GM18499 (cell line): ENCODE measurements around the gene ANKRD33B.
"Not testable (repeated sequence)": the region's sequence is repeated elsewhere in the genome, so short reads cannot be mapped to it uniquely, and the experiment has no call there.

Experiments
- ATAC-seq: cut with Tn5 transposase; IDR thresholded peaks from one replicate; pipeline ENCODE4 v1.9.1; 2021; ENCODE audit warnings: moderate number of reproducible peaks; ENCODE audit not compliant: insufficient read depth, unreplicated experiment

Gene ANKRD33B

GRCh38 chr5:10632110-10632761, 68.4 kb downstream of the ANKRD33B start:
- ATAC-seq: peak; percentile 31

- no peak for ATAC-seq
These were observed 69.6 kb downstream of the ANKRD33B start for GRCh38 chr5:10633271-10634049.

- no peak for ATAC-seq
These were observed 70.2 kb downstream of the ANKRD33B start for GRCh38 chr5:10634050-10634449.

GRCh38 chr5:10634562-10634961, 70.7 kb downstream of the ANKRD33B start:
- no peak for ATAC-seq

- ATAC-seq: peak; percentile 57
These were observed 71.5 kb downstream of the ANKRD33B start for GRCh38 chr5:10635257-10635866.

GRCh38 chr5:10635867-10636350, 72.0 kb downstream of the ANKRD33B start:
- no peak for ATAC-seq

GRCh38 chr5:10636363-10637142, 72.7 kb downstream of the ANKRD33B start:
- ATAC-seq: no peak

- no peak for ATAC-seq
These were observed 74.1 kb downstream of the ANKRD33B start for GRCh38 chr5:10637944-10638343.

GRCh38 chr5:10638723-10639122, 74.9 kb downstream of the ANKRD33B start:
- ATAC-seq: not testable (repeated sequence)

- no peak for ATAC-seq
These were observed 76.0 kb downstream of the ANKRD33B start for GRCh38 chr5:10639846-10640368.

- no peak for ATAC-seq
These were observed 78.5 kb downstream of the ANKRD33B start for GRCh38 chr5:10642367-10642766.

- no peak for ATAC-seq
These were observed 80.3 kb downstream of the ANKRD33B start for GRCh38 chr5:10644192-10644591.

GRCh38 chr5:10645146-10645545, 81.3 kb downstream of the ANKRD33B start:
- ATAC-seq: no peak

GRCh38 chr5:10645671-10646070, 81.8 kb downstream of the ANKRD33B start:
- ATAC-seq: no peak

GRCh38 chr5:10647640-10648039, 83.8 kb downstream of the ANKRD33B start:
- ATAC-seq: no peak

GRCh38 chr5:10648806-10649665, 85.2 kb downstream of the ANKRD33B start:
- ATAC-seq: no peak

- no peak for ATAC-seq
These were observed 86.0 kb downstream of the ANKRD33B start for GRCh38 chr5:10649666-10650380.

GRCh38 chr5:10652151-10652550, 88.3 kb downstream of the ANKRD33B start:
- ATAC-seq: no peak

GRCh38 chr5:10652606-10653005, 88.7 kb downstream of the ANKRD33B start:
- ATAC-seq: no peak
